NCI-H345 treated with DMSO at 0.1 percent for 48 hours (cell line): ENCODE results near the gene SPIN1.

Experiments used
- DNase-seq: peaks from one replicate; lab custom pipeline; 2025; ENCODE audit not compliant: unreplicated experiment; lab: John Stamatoyannopoulos, UW

SPIN1 gene

DNA sequence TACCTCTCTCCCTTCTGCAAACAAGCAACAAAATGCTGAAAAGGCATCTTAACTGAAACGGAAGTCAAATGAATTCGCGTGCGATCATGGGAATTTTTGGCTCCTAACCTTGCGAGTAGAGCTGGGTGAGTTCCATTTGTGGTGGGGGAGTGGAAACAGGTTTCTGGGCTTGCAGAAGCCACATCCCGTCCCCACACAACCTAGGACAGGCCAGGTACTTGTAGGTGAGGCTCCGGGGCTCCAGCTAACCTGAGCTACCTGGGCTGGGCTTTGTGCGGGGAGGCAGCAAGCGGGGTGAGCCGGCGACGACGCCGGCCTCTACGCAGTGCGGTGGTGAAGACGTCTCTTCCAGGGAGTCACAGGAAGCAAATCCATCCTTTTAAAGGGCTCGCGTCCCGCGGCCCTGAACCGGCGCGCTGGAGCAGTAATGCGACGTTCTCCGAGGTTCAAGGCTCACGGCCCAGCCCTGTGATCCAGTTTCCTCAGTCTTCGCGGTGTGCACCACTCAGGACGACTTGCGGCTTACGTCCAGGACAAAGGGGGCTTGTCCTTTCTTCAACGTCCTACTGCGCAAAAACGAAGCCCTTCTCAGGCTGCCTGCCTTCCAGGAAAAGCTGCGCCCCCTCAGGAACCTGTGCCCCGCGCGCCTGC, 567 bp upstream of the SPIN1 start:
- no peak for DNase-seq

DNA sequence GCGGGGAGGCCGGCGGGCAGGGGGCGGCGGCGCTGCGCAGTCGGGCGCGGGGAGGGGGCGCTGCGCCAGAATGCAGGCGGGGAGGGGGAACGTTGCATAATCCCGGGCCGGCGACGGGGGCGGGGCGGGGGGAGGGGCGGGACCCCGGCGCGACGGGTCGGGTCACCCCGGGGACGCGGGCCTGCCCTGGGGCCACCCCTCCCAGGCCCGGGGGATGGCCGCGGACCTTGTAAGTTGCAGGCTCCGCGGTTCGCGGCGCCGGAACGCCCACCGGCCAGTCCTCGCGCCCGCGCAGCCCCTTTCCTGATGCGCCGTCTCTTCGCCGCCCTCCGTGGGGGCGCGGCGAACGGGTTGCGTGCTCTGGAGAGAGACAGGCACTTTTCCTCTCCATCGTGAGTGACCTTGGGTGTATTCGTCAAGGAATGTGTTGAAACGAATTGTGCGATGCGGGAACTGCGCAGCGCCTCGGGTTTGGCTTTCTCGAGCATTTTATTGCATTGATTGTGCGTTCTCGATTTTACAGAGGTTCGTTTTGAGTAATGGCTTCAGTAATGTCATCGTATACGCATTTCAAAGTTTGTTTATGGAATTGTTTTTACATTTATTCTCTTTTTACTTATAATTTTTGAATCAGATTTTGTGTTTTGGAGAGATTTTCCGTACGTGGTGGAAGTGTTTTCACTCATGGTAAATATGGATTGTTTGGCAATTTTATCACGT, 802 bp downstream of the SPIN1 start:
- DNase-seq = peak; percentile 25

DNA sequence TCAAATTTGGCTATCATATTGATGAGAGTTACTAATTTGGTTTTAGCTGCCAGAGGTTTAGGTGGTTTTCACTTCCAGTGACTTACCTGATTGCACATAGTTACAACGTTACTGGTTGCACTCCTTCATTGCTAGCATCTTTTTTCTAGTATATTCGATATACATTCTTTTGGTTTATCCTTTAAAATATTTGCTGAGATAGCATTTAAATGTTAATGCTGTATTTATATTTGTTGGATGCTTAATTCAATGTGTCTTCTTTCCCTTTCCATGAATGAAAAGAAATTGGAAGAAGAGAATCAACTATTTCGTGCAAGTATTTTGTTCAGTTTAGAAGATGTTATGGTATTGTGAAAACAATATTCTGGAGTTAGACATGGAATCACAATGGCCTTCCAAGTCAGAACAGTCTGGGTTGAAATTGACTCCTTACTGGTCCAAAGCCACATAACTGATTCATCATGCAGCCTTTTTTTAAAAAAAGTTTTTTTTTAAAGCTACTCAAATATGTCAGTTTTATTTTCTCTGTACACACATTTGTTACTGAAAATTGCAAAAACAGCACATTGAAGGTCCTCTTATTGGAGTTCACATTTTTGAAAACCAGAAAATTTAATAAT, 2.2 kb downstream of the SPIN1 start:
- DNase-seq = no peak

DNA sequence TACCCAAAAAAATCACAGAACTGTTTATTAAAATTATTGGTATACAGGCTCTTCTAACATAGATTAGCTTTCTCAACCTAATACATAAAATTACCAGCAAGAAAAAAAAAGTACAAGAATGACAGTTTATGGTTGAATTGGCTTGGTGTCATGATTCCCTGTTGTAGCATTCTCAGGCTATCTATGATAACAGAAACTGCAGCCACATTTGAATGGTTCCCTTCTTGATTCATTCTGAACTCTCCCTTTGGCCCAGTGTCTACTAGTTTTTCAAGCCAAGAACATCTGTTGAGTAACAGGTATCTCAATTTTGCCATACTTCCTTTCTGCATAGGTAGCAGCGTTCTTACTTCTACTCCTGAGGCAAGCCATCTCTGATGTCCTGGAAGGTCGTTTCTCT, 3.0 kb downstream of the SPIN1 start:
- no peak for DNase-seq

DNA sequence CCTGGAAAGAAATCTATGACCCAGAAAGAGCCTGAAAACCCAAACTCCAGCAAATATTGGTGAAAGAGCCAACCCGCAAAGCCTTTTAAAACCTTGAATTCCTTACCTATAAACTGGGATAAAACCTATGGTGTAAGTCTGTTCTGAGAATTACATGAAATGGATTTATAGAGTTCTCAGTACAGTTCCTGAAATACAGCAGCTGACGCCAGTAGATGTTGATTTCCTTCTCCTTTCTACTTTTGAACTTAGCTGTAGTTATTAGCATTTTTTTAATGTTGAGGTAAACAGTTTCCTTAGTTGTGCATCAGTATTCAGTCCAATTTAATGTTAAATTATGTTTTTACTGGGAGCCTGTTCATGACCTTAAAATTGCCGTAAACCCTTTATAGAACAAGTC, 3.7 kb downstream of the SPIN1 start:
- no peak for DNase-seq

DNA sequence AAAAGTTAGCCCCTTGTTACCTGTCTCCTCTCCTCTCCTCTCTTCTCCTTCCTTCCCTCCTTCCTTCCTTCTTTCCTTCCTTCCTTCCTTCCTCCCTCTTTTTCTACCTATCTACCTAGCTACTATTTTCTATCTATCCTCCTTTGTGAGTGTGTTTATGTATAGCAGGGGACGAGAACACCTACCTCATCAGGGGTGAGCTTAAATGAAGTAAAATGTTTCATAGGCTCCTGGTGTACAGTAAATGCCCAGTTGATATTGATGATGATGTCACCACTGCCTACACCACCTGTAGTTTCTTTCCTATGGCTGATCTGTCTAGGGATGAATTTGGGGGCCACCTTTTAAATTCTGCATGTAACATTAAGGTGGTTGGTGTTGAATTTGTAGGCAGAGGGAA, 4.3 kb downstream of the SPIN1 start:
- no peak for DNase-seq

DNA sequence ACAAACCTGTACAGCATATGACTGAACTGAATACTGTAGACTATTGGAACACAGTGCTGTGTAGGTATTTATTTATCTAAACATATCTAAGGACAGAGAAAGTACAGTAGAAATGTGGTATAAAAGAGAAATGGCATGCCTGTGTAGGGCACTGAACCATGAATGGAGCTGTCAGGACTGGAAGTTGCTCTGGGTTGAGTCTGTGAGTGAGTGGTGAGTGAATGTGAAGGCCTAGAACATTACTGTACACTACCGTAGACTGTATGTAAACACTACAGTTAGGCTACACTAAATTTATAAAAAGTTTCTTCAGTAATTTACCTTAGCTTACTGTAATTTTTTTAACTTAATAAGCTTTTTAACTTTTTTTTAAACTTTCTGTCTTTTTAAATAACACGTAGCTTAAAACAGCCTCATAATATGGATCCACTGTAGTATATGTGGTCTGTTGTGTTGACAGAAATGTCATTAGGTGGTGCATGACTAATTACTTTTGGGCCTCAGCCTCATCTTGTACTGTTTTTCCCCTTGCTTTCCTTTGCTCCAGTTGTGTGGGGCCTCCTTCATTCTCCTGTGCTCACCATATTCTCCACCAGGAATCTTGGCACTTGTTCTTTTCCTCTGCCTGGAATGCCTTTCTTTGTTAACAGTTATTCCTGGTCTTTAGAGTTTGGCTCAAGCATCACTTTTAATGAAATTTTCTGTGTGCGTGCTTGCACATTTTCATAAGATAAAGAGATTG, 8.8 kb downstream of the SPIN1 start:
- no peak for DNase-seq

DNA sequence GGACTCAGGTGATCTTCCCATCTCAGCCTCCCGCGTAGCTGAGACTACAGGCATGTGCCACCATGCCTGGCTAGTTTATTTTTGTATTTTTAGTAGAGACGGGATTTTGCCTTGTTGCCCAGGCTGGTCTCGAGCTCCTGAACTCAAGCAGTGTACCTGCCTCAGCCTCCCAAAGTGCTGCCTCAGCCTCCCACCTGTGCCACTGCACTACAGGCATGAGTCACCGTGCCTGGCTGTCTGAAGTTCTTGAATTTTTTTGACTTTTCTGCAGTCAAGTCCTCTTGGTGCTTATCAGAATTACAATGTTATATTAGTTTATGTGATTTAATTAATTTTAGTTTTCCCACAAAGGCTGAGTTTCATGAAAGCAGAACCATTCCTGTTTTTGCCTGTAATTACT, 9.8 kb downstream of the SPIN1 start:
- DNase-seq = no peak

DNA sequence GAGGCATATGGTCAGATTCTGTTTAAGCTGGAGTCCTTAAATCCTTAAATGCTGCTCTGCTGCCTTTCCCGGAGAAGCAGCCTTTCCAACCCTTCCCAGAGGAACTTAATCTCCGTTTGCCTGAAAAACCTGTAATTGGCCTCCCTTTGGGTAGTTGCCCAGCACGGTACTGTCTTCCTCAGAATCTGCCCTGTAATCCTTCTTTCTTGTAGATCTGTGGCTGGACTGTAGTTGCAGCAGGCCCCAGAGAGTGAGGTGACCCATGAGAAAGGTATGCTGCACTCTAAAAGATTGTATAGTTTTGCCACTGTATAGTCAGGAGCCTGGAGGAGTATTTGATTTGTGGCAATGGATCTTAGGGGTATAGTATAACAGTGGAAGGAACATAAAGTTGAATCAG, 11.7 kb downstream of the SPIN1 start:
- DNase-seq = no peak

DNA sequence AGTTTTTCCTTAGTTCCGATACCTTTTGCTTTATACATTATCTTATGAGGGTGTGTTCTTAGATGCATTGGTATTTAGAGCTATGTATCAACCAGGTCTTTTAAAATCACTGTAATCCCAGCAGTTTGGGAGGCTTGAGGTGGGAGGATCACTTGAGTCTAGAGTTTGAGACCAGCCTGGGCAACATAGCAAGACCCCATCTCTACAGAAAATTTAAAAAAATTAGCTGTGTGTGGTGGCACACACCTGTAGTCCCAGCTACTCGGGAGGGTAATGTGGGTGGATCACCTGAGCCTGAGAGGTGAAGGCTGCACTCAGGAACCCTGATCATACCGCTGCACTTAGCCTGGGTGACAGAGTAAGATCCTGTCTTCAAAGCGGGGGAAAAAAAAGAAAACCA, 15.1 kb downstream of the SPIN1 start:
- DNase-seq = no peak

DNA sequence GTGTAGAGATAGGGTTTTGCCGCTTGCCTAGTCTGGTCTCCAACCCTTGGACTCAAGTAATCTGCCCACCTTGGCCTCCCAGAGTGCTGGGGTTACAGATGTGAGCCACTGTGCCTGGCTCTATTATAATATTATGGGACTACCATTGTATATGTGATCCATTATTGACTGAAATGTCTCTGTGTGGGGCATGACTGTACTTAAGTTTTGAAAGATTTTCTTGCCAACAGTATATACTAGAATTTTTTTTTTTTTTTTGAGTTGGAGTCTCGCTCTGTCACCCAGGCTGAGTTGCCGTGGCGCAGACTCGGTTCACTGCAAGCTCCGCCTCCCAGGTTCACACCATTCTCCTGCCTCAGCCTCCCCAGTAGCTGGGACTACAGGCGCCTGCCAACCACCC, 17.8 kb downstream of the SPIN1 start:
- no peak for DNase-seq

DNA sequence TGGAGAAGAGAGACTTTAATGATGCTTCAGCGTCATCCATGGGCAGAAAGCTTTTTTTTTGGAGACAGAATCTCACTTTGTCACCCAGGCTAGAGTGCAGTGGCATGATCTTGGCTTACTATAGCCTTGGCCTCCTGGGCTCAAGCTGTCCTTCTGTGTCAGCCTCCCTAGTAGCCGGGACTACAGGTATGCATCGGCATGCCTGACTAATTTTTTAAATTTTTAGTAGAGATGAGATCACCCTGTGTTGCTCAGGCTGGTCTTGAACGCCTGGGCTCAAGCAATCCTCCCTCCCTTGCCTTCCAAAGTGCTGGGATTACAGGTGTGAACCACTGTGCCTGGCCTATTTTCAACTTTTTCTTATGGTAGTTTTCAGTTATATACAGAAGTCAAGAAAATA, 23.2 kb downstream of the SPIN1 start:
- no peak for DNase-seq

DNA sequence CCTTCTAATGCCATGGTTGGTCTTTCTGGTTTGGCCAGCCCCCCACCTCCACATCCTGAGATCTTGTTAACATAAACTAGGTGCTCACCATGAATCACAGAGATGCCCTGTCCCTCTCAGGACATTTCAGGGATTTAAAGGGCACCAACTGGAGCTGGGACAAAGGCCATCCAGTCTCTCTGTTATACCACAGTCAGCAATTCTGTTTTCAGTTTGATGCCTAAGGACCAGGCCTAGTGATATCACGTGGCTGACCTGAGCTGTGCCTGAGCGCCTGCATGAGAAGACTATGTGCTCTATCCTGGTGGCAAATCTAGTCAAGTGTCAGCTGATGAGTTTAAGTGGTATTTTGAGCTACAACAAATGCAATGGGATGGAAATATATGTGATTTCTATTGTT, 26.1 kb downstream of the SPIN1 start:
- DNase-seq = no peak

DNA sequence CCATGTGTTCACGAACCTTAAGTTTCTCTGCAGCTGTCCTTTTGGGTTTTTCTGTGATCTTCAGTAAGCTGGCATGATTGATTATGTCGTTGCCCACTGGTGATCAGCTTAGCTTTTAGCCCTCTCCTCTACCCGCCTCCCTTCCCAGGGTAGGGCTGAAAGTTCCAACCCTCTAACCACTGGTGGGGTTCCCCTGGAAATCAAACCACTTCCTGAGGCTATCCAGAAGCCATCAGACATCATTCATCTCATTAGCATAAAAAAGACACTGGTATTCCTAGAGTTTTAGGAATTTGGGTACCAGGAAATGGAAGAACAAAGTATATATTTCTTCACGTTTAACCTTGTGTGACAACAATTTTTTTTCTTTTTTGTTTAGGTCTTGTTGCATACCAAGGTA, 29.8 kb downstream of the SPIN1 start:
- no peak for DNase-seq

DNA sequence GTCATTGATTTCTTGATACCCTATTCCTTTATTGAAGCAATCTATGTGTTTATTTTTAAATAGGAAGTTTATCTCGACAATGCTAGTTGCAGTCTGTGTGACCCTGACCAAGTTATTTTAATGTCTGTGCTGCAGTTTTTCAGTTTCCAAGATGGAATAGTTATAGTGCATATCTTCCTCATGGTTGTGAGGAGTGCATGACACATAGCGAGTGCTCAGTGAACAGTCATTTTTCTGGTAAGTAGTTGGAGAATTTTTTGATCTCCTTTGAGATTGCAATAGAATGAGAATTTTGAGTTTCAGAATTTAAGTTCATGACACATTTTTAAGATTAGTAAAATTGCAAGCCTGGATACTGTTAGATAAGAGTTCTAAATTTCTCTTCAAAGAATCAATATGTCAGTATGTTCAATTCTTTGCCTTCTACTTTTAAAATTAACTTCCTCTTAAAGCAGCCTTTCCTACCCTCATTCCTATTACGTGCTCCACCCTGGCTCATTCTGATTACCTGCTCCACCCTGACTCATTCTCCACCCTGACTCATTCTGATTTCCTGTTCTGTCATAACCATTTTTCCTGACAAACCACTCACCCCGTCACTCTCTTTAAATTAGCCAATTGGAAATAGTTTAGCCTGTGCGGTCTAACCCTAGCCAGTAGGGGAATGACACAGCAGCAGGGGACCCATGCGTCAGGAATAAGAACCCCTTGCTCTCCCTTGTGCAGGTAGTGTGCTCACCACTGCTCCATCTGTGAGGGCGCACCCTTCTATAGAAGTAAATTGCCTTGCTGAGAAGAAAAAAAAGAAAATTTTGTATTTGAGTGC, 30.7 kb downstream of the SPIN1 start:
- no peak for DNase-seq

DNA sequence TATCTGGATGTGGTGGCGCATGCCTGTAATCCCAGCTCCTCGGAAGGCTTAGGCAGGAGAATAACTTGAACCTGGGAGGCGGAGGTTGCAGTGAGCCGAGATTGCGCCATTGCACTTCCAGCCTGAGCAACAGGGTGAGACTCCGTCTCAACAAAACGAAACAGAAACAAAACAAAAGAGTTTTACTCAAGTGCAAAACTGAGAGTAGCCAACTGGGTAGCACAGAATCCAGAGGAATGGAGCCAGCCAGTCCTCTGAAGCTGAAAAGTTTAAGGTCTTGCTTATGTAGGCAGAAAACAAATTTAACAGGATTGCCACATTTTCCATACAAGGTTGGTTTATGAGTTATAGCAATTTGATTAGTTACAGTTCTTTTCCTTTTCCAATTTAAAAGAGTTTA, 32.0 kb downstream of the SPIN1 start:
- no peak for DNase-seq

DNA sequence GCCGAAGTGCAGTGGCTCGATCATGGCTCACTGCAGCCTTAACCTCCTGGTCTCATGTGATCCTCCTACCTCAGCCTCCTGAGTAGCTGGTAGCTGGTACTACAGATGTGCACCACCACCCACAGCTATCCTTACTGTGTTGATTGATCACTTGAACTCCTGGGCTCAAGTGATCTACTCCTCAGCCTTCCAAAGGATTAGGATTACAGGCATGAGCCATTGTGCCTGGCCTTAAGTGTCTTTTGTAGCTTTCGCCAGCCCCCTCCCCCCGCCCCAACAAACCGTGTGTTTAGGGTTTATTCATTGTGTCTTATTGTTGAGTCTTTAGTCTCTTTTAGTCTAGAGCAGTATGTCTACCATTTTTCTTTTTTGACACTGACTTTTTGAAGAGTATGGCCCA, 33.1 kb downstream of the SPIN1 start:
- DNase-seq = no peak

DNA sequence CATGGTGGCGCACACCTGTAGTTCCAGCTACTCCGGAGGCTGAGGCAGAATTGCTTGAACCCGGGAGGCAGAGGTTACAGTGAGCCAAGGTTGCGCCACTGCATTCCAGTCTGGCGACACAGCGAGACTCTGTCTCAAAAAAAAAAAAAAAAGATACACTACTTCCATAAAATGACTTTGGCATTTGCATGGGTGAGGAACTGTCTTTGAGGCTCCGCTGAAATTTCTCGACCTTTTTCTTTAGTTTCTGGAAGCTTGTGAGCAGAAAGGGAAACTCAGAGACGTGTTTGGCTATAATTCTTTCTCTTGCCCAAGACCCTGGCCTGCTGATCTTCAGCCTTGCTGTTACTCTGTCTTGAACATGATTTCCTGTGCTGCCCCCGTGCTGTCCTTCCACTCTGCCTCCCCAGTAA, 37.3 kb downstream of the SPIN1 start:
- DNase-seq = no peak

DNA sequence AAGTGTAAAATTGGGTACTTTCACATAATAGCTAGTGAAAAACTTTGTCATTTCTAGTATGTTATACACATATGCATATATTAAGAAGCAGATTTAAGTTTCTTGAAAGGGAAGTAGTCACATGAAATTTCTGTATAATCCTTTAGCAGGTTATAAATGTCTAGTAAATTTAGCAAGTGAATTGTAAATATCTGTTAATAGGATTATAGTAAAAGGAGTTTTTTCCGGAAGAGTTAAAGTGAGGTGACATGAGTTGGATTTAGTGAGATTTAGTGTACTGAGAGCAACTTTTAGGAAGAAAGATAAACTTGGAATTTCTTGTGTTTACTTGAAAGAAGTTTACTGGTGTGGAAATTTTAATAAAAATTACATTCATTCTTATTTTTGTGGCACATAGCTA, 38.4 kb downstream of the SPIN1 start:
- DNase-seq = no peak

DNA sequence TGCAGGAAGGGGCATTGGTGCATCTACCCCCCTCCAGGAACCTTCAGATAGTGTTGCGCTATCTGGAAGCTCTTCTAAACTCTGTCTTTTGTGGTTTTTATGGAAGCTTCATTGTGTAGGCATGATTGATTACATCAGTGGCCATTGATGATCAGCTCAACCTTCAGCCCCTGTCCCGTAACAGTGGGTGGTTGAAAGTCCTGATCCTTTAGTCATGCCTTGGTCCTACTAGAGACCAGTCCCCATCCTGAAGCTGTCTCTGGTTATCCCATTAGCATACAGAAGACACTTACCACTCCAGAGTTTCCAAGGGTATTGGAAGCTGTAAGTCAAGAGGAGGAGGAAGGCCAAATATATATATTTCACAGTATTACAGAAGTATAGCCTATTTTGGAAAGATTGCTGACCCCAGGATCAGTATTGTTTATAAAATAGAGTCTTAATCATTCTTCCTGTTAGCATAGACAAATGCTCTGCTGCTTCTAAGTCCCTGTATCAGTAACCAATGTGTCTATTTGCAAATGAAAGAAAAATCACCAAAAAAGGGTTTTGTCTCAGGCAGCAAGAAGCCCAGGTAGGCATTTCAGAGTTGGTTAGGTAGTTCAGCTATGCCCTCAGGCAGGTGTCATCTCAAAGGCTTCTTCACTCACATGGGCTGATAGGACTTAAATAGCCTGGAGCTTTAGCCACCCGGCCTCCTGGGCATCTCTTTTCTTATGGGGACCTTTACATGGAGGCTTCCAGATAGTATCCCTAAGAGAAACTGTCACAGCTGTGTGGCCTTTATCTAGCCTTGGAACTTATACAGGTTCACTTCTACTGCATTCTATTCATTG, 41.6 kb downstream of the SPIN1 start:
- DNase-seq = no peak
